H9 (cell line): Measurements from ENCODE around the gene PKP3. TPM values are rescaled to one million over a fixed set of nuclear protein-coding genes. Genes with fewer than 3 reads are reported as not detected.
A peak's percentile ranks its signal among the peaks of the same experiment; 100 is the strongest.

ENCODE experiments used
- DNase-seq: peaks from one replicate; pipeline ENCODE4 v3.0.0-alpha.2; 2017
- H2AFZ ChIP-seq: one replicate; pipeline ENCODE4 v1.6.1; 2013; ENCODE audit warnings: mild to moderate bottlenecking, low read length, control low read depth, moderate library complexity
- H2AK5ac ChIP-seq: 2 replicates; pipeline ENCODE4 v1.6.1; 2013; ENCODE audit warnings: low read length, control low read depth, mixed read lengths; ENCODE audit not compliant: insufficient read length
- H2BK120ac ChIP-seq: one replicate; pipeline ENCODE4 v1.6.1; 2013; ENCODE audit warnings: low read depth, mild to moderate bottlenecking, low read length, control low read depth, inconsistent platforms; ENCODE audit not compliant: poor library complexity, severe bottlenecking
- H2BK12ac ChIP-seq: 2 replicates; pipeline ENCODE4 v1.6.1; 2013; ENCODE audit warnings: low read length, control low read depth, mixed read lengths, low read depth; ENCODE audit not compliant: insufficient read length
- H2BK15ac ChIP-seq: 2 replicates; pipeline ENCODE4 v1.6.1; 2013; ENCODE audit warnings: low read depth, low read length, control low read depth
- H2BK20ac ChIP-seq: one replicate; pipeline ENCODE4 v1.6.1; 2013; ENCODE audit warnings: low read depth, mild to moderate bottlenecking, low read length, control low read depth, inconsistent platforms; ENCODE audit not compliant: poor library complexity, severe bottlenecking
- H2BK5ac ChIP-seq: 2 replicates; pipeline ENCODE4 v1.6.1; 2013; ENCODE audit warnings: low read length, control low read depth, mixed read lengths; ENCODE audit not compliant: insufficient read length
- H3K14ac ChIP-seq: 2 replicates; pipeline ENCODE4 v1.6.1; 2013; ENCODE audit warnings: low read length, control low read depth; ENCODE audit not compliant: insufficient read depth
- H3K18ac ChIP-seq: 2 replicates; pipeline ENCODE4 v1.6.1; 2013; ENCODE audit warnings: low read depth, mild to moderate bottlenecking, mixed read lengths, low read length, control low read depth; ENCODE audit not compliant: insufficient read length
- H3K23ac ChIP-seq: 2 replicates; pipeline ENCODE4 v1.6.1; 2013; ENCODE audit warnings: low read length, control low read depth, mixed read lengths, low read depth; ENCODE audit not compliant: insufficient read length
- H3K23me2 ChIP-seq: 2 replicates; pipeline ENCODE4 v1.6.1; 2013; ENCODE audit warnings: low read depth, mild to moderate bottlenecking, mixed read lengths, low read length, control low read depth; ENCODE audit not compliant: insufficient read length, poor library complexity, severe bottlenecking
- H3K27ac ChIP-seq: 2 replicates; pipeline ENCODE4 v1.5.1; 2013; ENCODE audit warnings: low read length, control low read depth, mixed read lengths, low read depth; ENCODE audit not compliant: insufficient read length
- H3K27me3 ChIP-seq: 2 replicates; pipeline ENCODE4 v1.6.1; 2013; ENCODE audit warnings: low read length, control low read depth, inconsistent platforms; ENCODE audit not compliant: insufficient read depth
- H3K4ac ChIP-seq: 2 replicates; pipeline ENCODE4 v1.6.1; 2013; ENCODE audit warnings: low read depth, mild to moderate bottlenecking, control low read depth, inconsistent platforms, low read length, moderate library complexity
- H3K4me1 ChIP-seq: 2 replicates; pipeline ENCODE4 v1.6.1; 2013; ENCODE audit warnings: low read length, control low read depth, inconsistent platforms; ENCODE audit not compliant: insufficient read depth
- H3K4me2 ChIP-seq: 2 replicates; pipeline ENCODE4 v1.6.1; 2013; ENCODE audit warnings: low read length, control low read depth, mixed read lengths; ENCODE audit not compliant: insufficient read length, insufficient read depth
- H3K56ac ChIP-seq: 2 replicates; pipeline ENCODE4 v1.6.1; 2013; ENCODE audit warnings: low read depth, mild to moderate bottlenecking, mixed read lengths, low read length, control low read depth; ENCODE audit not compliant: insufficient read length
- H3K79me1 ChIP-seq: 2 replicates; pipeline ENCODE4 v1.6.1; 2013; ENCODE audit warnings: low read depth, mild to moderate bottlenecking, moderate library complexity, low read length, control low read depth, inconsistent platforms; ENCODE audit not compliant: insufficient read depth, poor library complexity, severe bottlenecking
- H3K79me2 ChIP-seq: 2 replicates; pipeline ENCODE4 v1.6.1; 2013; ENCODE audit warnings: low read length, control low read depth, inconsistent platforms; ENCODE audit not compliant: insufficient read depth
- H3K9ac ChIP-seq: 2 replicates; pipeline ENCODE4 v1.6.1; 2013; ENCODE audit warnings: low read length, control low read depth, mixed read lengths; ENCODE audit not compliant: insufficient read length; ENCODE audit errors: extremely low read depth
- H3K9me3 ChIP-seq: one replicate; pipeline ENCODE4 v1.6.1; 2013; ENCODE audit warnings: low read depth, low read length, inconsistent platforms; ENCODE audit not compliant: control insufficient read depth
- H3T11ph ChIP-seq: one replicate; pipeline ENCODE4 v1.6.1; 2013; ENCODE audit warnings: mild to moderate bottlenecking, low read length, control low read depth, inconsistent platforms
- H4K20me1 ChIP-seq: one replicate; pipeline ENCODE4 v1.6.1; 2013; ENCODE audit not compliant: control insufficient read depth, insufficient read length, insufficient read depth
- H4K5ac ChIP-seq: 2 replicates; pipeline ENCODE4 v1.6.1; 2013; ENCODE audit warnings: low read depth, mild to moderate bottlenecking, mixed read lengths, low read length, control low read depth; ENCODE audit not compliant: insufficient read length
- H4K8ac ChIP-seq: replicated peaks from 2 replicates; pipeline ENCODE4 v1.6.1; 2013; ENCODE audit warnings: low read length, control low read depth, mixed read lengths, low read depth; ENCODE audit not compliant: insufficient read length
- H4K91ac ChIP-seq: 2 replicates; pipeline ENCODE4 v1.6.1; 2013; ENCODE audit warnings: low read depth, mild to moderate bottlenecking, moderate library complexity, mixed read lengths, low read length, control low read depth; ENCODE audit not compliant: insufficient read length
- H3K27ac Mint-ChIP-seq, 3 experiments: 2 replicates in 2 of 3; 3 replicates in 1 of 3; pipeline ENCODE4 v1.8.0; 2020 to 2021; ENCODE audit warnings: mixed read lengths in 3 of 3, mild to moderate bottlenecking in 1 of 3, moderate library complexity in 1 of 3
- H3K27me3 Mint-ChIP-seq: 2 replicates; pipeline ENCODE4 v1.8.0; 2021; ENCODE audit warnings: low read depth, mild to moderate bottlenecking, moderate library complexity, mixed read lengths
- H3K36me3 Mint-ChIP-seq, 3 experiments: 2 replicates in 2 of 3; 3 replicates in 1 of 3; pipeline ENCODE4 v1.8.0; 2020 to 2021; ENCODE audit warnings: low read depth in 3 of 3, mixed read lengths in 3 of 3; ENCODE audit not compliant: insufficient read depth in 1 of 3
- H3K4me1 Mint-ChIP-seq, 2 experiments: 2 replicates each; pipeline ENCODE4 v1.8.0; 2020; ENCODE audit warnings: mixed read lengths in 2 of 2
- H3K4me3 Mint-ChIP-seq, 2 experiments: 2 replicates in 1 of 2; 3 replicates in 1 of 2; pipeline ENCODE4 v1.8.0; 2020 to 2021; ENCODE audit warnings: mild to moderate bottlenecking in 2 of 2, mixed read lengths in 2 of 2, moderate library complexity in 1 of 2
- H3K9me3 Mint-ChIP-seq, 2 experiments: 2 replicates in 1 of 2; 3 replicates in 1 of 2; pipeline ENCODE4 v1.8.0; 2020; ENCODE audit warnings: mild to moderate bottlenecking in 2 of 2, mixed read lengths in 2 of 2, moderate library complexity in 1 of 2
- WGBS: extraction: QIAGEN DNeasy Blood & Tissue Kit; methylation state at CpG from one replicate; pipeline ENCODE4 v1.1.7; 2013; ENCODE audit warnings: missing lambda C conversion rate, low lambda C conversion rate, mixed read lengths; ENCODE audit not compliant: insufficient read length; ENCODE audit errors: extremely low coverage; 5-methylcytosine and 5-hydroxymethylcytosine counted together
- total RNA-seq: library from RNA; stranded (reverse); gene quantifications from 2 replicates; pipeline ENCODE4 v1.2.1, GENCODE V29; 2021
- TF ChIP-seq, protein P1 (sequence below): fragments of 200-600 bp; sonication (generic); conservative IDR thresholded peaks from 3 replicates; pipeline ENCODE4 v1.8.0; 2021; ENCODE audit warnings: antibody characterized with exemption, mild to moderate bottlenecking

The PKP3 gene
- total RNA-seq, 1 experiment from 2014 or later: 41.7 TPM

- peak; percentile 63 for DNase-seq
- no peak overlapping the region for H2AK5ac ChIP-seq
- H3K56ac ChIP-seq: no peak overlapping the region
- no peak overlapping the region for H4K5ac ChIP-seq
- peak overlapping the region in 2 of 3 experiments; percentile 42 to 87; a peak in 4 of 7 replicates for H3K27ac Mint-ChIP-seq
- no peak overlapping the region for H3K27ac ChIP-seq
- H2BK12ac ChIP-seq: no peak overlapping the region
- H3K4me1 Mint-ChIP-seq: peaks cover 28 to 42% of the 10 kb centered on the region in 2 experiments
- no peak overlapping the region for H3K14ac ChIP-seq
- H3K18ac ChIP-seq: no peak overlapping the region
- no peaks in the 10 kb centered on the region for H3K27me3 ChIP-seq
- TF ChIP-seq, protein P1, sequence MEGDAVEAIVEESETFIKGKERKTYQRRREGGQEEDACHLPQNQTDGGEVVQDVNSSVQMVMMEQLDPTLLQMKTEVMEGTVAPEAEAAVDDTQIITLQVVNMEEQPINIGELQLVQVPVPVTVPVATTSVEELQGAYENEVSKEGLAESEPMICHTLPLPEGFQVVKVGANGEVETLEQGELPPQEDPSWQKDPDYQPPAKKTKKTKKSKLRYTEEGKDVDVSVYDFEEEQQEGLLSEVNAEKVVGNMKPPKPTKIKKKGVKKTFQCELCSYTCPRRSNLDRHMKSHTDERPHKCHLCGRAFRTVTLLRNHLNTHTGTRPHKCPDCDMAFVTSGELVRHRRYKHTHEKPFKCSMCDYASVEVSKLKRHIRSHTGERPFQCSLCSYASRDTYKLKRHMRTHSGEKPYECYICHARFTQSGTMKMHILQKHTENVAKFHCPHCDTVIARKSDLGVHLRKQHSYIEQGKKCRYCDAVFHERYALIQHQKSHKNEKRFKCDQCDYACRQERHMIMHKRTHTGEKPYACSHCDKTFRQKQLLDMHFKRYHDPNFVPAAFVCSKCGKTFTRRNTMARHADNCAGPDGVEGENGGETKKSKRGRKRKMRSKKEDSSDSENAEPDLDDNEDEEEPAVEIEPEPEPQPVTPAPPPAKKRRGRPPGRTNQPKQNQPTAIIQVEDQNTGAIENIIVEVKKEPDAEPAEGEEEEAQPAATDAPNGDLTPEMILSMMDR: no peak
- no peak overlapping the region for H2AFZ ChIP-seq
- H3K9me3 ChIP-seq: no peaks in the 10 kb centered on the region
- H3K27me3 Mint-ChIP-seq: peaks cover 13% of the 10 kb centered on the region
- no peaks in the 10 kb centered on the region for H3K79me2 ChIP-seq
- H4K8ac ChIP-seq: no peak overlapping the region
- no peak overlapping the region for H3K4ac ChIP-seq
- H3T11ph ChIP-seq: no peak overlapping the region
- no peak overlapping the region for H3K9ac ChIP-seq
- no peak overlapping the region for H2BK5ac ChIP-seq
- no peaks in the 10 kb centered on the region for H3K23me2 ChIP-seq
- no peak overlapping the region for H3K4me3 Mint-ChIP-seq
- H3K4me1 ChIP-seq: no peaks in the 10 kb centered on the region
- no peak overlapping the region for H3K23ac ChIP-seq
- WGBS: no CpG with 5 or more reads among the region's 16 CpGs
- H4K20me1 ChIP-seq: no peaks in the 10 kb centered on the region
- no peak overlapping the region for H4K91ac ChIP-seq
- H2BK15ac ChIP-seq: no peak overlapping the region
- no peak overlapping the region for H2BK120ac ChIP-seq
- peaks cover 0 to 7% (median 0%) of the 10 kb centered on the region in 3 experiments; a peak in 1 of 7 replicates for H3K36me3 Mint-ChIP-seq
- no peaks in the 10 kb centered on the region for H3K79me1 ChIP-seq
- H2BK20ac ChIP-seq: no peak overlapping the region
- peaks cover 4 to 6% of the 10 kb centered on the region in 2 experiments; a peak in 4 of 5 replicates for H3K9me3 Mint-ChIP-seq
- no peak overlapping the region for H3K4me2 ChIP-seq
Measured at GRCh38 chr11:353179-353873, 40.7 kb upstream of the PKP3 start.
